Measurements from ENCODE around the gene CPLANE1.
"Not testable (repeated sequence)": the region's sequence is repeated elsewhere in the genome, so short reads cannot be mapped to it uniquely, and the experiment has no call there.

The CPLANE1 gene

DNA sequence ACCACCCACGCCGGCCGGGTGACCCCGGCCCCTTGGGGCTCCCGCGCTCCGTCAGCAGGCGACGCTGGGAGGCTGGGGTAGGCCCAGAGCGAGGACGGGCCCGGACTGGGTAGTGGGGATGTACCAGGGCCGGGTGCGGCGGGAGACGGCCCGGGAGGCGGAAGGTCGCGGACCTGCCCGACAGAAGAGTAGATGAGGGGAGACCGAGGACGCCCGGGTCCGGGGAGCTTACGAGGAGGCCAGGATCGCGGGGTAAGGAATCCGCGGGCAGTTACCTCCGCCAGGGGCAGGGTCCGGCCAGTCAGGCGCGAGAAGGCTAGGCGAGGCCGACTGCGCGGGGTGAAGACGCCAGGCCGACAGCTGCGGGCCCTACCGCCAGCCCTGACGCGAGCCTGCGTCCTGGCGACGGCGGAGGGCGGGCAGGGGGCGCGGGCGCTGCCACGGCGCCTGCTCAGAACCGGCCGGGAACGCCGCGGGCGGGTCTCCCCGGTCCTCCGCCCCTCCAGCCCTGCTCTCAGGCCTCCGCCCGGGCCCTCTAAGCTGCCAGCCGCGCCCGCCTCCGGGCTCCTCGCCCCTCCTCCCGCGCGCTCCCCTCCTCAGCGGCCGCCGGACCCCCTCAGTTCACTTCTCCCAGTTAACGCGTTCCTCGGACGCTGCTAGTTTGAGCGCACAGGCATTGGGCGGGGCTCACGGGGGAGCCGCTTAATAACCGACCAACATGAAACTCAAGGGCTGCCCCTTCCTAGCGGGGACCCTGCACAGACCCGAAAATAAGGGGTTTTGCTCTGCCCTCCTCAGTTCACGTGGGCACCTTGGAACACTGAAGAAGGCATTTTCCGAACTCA is at the start of gene CPLANE1:
Gene CPLANE1, minus strand, starts transcription at position 407 of the 845 bp plus-strand sequence. CDS start 1,678 bp downstream, outside the sequence.
- peak; percentile 72 to 90 (median 76) for DNase-seq

DNA sequence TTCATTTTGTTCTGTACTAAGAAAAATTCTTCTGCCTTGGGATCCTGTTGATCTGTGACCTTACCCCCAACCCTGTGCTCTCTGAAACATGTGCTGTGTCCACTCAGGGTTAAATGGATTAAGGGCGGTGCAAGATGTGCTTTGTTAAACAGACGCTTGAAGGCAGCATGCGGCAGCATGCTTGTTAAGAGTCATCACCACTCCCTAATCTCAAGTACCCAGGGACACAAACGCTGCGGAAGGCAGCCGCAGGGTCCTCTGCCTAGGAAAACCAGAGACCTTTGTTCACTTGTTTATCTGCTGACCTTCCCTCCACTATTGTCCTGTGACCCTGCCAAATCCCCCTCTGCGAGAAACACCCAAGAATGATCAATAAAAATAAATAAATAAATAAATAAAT is 47.1 kb upstream of the CPLANE1 start:
- DNase-seq, result not testable (repeated sequence)

DNA sequence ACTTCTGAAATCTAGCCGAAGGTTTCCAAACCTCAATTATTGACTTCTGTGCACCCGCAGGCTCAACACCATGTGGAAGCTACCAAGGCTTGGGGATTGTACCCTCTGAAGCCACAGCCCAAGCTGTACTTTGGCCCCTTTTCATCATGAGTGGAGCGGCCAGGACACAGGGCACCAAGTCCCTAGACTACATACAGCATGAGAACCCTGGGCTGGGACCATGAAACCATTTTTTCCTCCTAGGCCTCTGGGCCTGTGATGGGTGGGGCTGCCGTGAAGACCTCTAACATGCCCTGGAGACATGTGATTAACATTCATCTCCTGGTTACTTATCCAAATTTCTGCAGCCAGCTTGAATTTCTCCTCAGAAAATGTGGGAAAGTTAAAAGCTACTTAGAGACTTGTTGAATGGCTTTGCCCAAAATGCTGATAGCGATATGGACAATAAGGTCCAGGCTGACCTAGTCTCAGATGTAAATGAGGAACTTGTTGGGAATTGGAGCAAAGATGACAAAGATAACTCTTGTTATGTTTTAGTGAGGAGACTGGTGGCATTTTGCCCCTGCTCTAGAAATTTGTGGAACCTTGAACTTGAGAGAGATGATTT is 34.1 kb upstream of the CPLANE1 start:
- DNase-seq, result no peak

DNA sequence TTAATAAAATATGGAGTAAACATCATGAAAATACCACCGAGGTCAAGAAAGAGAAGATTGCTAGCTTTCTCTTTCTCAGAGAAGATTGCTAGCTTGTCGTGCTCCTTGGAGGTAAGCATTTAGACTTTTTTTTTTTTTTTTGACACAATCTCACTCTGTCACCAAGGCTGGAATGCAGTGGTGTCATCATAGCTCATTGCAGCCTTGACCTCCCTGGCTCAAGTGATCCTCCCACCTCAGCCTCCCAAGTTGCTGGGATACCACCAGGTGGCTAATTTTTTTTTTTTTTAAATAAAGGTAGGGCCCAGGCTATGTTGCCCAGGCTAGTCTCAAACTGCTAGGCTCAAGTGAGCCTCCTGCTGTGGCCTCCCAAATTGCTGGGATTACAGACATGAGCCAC is 26.3 kb upstream of the CPLANE1 start:
- DNase-seq, result no peak

DNA sequence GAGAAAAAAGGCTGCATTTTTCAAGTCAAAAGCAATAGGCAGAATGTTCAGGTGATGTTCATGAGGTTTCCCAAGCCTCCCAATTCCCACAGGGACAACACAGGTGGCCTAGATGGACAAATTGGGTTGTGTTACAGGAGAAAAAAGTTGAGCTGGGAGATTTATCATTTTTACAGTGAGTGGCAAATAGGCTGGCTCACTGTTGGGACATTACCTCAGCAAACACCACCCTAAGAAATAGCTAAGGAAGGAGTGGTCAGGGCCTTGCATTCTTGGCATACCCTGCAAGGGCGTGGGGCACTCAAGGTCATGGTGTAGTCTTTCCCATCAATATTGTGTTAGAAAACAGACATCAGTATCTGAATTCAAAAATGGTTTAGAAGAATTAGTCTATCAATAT is 23.3 kb upstream of the CPLANE1 start:
- DNase-seq, result no peak

DNA sequence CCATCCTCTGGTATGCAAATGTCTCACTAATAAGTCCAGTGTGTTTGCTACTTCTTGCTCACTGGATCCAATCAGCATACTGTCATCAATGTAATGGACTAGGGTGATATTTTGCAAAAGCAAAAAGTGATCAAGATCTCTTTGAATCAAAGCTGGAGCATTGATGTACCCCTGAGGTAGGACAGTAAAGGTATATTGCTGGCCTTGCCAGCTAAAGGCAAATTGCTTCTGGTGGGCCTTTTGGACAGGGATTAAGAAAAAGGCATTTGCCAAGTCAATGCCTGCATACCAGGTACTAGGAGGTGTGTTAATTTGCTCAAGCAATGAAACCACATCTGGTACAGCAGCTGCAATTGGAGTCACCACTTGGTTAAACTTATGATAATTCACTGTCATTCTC is 18.9 kb upstream of the CPLANE1 start:
- not testable (repeated sequence) for DNase-seq

DNA sequence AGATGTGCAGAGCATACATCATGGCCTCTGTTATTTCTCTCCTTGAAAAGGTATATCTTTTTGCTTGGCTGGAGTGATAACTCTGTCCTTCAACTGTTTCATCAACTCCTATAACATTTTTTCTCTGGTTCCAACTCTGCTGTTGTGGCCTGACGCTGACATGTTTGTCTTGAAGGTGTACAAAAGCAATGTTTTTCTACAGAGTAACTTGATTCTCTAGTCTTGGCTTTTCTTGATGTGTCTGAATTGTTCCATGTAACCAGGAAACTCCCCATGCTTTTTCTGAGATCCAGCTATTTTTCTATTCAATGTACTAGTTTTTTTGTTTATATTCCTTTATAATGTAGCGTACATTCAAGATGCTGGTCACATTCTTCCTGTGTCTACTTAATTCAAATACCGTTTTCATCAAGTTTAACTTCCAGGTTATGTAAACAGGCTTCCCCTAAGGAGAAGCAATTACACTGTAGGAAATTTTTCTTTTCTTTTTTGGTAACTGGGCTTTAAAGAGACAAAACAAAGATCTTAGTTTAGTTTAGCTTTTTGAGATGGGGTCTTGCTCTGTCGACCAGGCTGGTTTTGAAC is 6.7 kb upstream of the CPLANE1 start:
- no peak for DNase-seq

DNA sequence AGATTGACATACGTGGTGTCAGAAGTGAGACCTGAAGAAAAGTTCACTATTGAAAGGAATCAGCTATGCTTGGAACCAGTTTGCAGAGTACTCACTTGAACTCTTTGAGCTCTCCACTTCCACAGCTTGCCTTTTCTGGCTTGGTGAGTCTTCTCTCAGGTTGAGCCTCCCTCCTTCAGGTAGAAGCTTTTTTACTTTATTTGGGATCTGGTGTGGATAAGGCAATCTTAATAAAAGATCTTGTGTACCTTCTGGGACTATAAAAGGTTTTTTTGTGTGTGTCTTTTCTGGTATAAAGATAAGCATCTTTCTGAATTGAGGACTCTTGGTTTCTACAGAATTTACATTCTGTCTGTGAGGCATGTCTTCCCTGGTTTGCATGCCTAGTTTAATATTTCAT is 5.4 kb upstream of the CPLANE1 start:
- DNase-seq, result no peak

DNA sequence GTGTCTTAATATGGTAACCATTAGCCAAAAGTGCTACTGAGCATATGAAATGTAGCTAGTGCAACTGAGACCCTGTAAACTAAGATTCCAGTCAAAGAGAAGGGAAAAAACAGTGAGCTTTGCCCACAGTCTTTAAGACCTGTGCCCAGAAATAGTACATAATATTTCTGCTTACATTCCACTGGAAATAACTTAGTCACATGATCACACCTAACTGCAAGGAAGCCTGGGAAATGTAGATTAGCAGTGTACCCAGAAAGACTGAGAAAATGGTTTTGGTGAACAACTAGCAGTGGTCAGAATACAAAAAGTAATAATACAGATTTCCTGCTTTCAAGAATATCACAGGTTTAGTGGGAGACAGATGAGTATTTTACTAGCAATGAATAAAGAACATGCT is 2.5 kb upstream of the CPLANE1 start:
- DNase-seq, result no peak

DNA sequence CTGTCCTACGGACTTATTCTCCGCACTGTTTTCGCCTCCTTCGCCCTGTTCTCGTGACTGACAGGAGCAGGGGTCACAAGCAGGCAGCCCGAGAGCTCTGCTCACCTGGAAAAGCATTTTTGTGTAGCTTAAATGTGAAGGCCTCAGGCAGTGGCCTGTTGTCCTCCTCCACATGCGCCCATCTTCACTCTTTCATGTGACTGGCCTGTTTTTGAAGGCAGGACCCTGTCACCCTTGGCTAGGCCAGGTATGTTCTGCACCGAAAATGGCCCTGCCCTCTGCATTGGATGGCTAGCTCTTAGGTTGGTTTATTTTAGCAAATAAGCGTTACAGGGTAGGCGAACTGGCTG is 614 bp upstream of the CPLANE1 start:
- no peak for DNase-seq

DNA sequence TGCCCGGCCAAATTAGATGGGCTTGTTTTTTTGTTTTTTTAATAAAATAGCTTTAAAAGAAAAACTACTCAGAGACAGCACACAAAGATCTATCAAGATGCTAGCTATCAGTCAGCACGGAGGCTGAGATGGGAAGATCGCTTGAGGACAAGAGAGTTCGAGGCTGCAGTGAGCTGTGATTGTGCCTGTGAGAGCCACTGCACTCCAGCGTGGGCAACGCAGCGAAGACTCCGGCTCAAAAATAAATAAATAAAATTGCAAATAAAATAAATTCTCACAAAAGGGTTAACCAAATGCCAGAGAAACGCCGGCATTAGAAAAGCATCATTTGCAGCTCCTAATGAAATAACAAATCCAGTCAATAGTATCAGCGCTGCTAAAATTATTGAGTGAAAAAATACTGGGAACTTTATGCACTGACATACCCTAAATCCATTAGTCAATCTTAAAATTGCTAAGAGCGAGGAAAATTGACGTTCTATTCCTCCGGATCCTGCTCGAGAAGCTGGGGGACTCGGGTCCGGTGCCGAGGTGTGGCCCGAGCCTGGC is 681 bp downstream of the CPLANE1 start:
- peak in 2 of 3 donors; percentile 7 to 17 for DNase-seq

DNA sequence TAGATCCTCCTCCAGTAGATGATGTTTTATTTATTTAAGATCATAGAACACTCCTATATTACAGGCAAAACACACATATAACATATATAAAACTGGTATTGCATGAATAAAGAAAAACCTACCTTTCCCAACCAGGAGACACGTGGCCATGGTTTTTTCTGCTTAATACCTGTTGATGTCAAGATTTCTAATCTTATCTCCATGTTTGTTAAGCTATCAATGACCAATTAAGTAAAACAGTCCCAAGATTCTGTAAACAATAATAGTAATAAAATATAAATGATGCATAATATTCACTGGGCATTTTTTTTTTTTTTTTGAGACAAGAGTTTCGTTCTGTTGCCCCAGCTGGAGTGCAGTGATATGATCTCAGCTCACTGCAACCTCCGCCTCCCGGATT is 1.7 kb downstream of the CPLANE1 start:
- no peak for DNase-seq

DNA sequence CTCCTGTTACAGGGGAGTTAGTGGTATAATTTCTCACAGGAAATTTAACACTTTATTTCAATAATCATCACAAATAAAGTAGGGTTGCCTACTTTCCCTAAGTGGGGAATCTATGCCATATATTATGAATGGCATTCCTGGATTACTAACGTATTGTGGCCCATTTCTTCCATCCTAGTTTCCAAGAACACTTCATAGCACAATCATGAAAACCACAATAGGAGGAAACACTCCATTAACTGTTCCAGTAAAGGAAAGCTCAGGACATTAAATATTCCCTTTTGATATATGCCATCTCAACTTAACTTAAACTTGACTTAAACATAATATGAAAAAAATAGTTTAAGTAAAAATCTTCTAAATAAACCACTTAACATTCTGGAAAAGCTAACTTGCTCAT is 2.1 kb downstream of the CPLANE1 start:
- DNase-seq, result no peak

DNA sequence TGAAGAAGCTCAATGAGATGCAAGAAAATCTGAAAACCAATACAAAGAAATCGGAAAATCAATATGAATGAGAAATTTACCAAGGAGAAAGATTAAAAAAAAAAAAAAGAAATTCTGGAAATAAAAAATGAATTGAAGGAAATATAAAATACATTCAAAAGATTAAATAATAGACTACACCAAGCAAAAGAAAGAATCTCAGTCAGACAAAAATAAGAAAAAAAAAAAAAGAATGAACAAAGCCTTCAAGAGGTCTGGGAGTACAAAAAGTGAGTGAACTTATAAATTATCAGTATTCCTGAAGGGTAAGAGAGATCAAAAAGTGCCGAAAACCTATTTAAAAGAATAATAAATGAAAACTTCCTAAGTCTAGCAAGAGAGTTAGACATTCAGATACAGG is 14.9 kb downstream of the CPLANE1 start:
- DNase-seq, result no peak

DNA sequence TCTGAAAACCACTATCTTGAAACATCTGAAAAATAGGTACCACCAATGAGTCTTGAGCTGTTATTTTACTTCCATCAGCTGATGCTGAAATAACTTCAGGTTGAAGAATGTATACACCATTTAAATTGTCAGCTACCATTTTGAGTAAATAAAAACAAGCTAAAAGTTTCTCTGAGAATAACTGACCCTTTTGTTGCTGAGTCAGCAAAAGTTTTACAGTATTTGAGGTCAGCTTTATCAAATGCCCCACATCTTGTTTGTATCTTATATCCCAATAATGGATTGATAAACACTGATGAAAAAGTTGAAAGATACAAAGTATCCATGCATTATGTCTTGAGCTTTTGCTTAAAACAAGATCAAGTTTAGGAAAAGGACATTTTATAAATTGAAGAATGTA is 22.8 kb downstream of the CPLANE1 start:
- DNase-seq, result no peak

DNA sequence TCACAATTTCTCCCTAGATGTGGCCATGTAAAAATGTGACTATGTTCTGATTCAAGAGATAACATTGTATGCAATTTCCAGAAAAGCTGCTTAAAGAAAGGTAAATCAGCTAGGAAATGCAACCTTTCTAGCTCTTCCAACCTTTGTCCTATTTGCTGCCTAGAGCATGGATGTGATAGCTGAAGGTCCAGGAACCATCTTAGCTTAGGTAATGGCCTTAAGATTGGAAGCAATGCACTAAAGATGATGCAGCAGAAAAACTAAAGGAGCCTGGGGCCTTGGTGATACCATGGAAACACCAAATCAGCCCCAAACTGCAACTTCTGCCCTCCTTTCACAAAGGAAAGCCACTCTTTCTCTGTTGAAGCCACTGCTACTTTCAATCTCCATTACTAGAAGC is 27.0 kb downstream of the CPLANE1 start:
- no peak for DNase-seq

DNA sequence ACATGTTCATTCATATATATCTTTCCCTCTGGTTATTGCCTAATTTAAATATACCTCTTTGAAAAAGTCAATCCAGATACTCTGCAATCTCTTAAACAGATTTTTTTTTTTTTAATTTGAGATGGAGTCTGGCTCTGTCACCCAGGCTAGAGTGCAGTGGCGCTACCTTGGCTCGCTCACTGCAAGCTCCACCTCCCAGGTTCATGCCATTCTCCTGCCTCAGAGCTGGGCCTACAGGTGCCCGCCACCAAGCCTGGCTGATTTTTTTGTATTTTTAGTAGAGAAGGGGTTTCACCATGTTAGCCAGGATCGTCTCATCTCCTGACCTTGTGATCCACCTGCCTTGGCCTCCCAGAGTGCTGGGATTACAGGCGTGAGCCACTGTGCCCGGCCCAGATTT is 28.8 kb downstream of the CPLANE1 start:
- DNase-seq, result not testable (repeated sequence)

DNA sequence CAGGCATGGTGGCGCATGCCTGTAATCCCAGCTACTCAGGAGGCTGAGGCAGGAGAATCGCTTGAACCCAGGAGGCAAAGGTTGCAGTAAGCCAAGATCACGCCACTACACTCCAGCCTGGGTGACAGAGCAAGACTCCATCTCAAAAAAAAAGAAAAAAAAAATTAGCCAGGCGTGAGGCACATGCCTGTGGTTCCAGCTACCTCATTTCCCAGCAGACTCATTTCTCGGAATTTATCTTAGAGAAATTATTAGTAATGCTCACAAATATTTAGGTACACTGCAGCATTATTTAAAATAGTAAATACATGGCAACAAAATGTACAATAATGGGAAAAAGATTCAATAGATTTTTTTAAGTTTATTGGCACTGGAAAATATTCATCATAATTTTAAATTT is 29.8 kb downstream of the CPLANE1 start:
- DNase-seq, result not testable (repeated sequence)

DNA sequence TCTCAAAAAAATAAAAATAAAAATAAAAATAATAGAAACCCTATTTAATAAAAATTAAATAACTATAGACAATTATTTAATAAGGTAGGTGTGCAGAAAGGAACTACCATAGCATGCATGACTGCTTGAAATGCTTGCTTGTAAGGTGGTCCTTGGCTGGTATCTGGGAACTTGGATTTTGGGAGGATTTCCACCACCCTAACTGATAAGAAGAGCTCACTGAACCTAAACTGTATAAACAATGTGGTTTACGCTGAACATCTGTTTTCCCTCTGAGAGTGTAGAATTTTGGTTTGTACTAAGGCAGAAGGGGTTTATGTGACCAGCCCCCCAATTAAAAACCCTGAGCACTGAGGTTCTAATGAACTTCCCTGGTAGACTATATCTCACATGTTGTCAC is 31.2 kb downstream of the CPLANE1 start:
- no peak for DNase-seq

DNA sequence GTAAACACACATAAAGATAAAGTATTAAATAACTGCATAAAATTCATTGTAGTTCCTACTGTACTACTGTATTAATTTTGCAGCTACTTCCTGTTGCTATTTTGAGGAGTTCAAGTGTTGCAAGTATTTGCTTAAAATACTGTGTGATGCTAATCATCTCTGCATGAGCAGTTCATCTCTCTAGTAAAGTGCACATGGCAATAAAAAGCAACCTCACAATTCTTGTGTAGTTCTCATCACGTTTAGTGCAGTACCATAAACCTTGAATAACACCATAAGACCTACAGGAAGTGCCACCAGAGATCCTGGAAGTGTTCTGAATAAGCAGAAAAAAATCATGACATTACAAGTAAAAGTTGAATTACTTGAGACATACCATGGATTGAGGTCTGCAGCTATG is 34.6 kb downstream of the CPLANE1 start:
- DNase-seq, result peak in 1 of 3 donors; percentile 10

DNA sequence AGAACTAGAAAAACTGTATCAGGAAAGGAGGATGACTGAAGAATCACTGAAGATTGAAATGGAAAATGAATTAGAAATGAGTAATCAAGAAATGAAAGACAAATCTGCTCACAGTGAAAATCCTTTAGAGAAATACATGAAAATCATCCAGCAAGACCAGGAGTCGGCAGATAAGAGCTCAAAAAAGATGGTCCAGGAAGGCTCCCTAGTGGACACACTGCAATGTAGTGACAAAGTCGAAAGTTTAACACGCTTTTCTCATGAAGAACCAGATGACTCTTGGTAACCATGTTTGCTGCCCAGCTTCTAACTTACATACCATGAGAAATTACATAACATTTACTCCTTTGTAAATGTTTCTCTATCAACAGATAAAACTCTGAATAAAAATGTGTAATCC is 37.1 kb downstream of the CPLANE1 start:
- no peak for DNase-seq

DNA sequence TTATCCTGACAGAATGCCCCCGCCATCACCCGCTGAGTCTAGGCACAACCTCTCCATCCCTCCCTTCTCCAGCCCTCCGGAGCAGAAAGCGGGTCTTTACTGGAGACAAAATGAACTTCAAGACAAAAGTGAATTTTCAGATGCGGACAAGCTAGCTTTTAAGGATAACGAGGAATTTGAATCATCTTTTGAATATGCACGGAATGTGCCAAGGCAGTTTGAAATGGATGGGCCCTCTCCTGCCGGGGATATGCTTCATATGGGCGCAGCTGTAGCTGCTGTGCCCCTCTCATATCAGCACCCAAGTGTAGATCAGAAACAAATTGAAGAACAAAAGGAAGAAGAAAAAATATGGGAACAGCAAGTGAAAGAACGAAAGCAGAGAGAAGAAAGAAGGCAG is 37.5 kb downstream of the CPLANE1 start:
- DNase-seq, result no peak

DNA sequence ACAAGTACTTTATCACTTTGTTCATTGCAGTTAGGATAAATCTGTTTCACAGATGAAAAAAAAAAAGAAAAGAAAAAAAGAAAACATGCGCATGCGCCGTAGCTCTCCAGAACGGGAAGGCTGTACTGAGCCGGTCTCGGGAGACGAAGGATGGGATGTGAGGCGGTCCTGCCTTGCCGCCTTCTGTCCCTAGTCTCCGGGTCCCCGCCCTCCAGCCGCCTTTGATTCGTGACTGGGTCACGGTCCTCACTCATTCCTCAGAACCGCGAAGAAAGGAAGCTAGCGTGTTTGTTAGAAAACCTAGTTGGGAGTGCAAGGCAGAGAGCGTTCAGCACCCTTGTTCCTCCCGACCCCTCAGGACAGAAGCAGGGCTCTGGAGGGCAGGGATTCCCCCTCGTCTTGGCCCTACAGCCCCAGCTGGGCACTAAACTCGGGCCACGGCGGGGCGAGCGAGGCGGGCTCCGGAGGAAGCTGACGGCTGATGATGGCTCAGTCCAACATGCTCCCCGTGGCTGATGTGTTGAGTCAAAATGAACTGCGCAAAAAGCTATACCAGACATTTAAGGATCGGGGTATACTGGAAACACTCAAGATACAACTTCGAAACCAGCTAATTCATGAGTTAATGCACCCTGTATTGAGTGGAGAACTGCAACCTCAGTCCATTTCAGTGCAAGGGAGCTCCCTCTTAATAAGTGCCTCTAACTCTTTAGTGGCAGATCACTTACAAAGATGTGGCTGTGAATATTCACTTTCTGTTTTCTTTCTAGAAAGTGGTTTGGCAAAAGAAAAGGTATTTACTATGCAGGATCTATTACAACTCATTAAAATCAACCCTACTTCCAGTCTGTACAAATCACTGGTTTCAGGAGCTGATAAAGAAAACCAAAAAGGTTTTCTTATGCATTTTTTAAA is 40.0 kb downstream of the CPLANE1 start:
- peak; percentile 27 to 41 (median 40) for DNase-seq

Data from suppressor macrophage treated with lipopolysaccharide for 1 hour (primary cell).